ELF-1 (cell line): ENCODE data around the gene GPAM.
"Not testable (repeated sequence)": the region's sequence is repeated elsewhere in the genome, so short reads cannot be mapped to it uniquely, and the experiment has no call there.

Experiments used
- DNase-seq: peaks from one replicate; pipeline ENCODE4 v3.0.0-alpha.2; 2016; ENCODE audit warnings: low read depth, low spot score

The GPAM gene

GRCh38 chr10:112216966-112217365, 33.4 kb upstream of the GPAM start:
- no peak for DNase-seq

GRCh38 chr10:112216151-112216550, 32.6 kb upstream of the GPAM start:
- DNase-seq = no peak

GRCh38 chr10:112215342-112215774, 31.8 kb upstream of the GPAM start:
- no peak for DNase-seq

- no peak for DNase-seq
Observed at GRCh38 chr10:112214298-112214926, 30.8 kb upstream of the GPAM start.

- no peak for DNase-seq
Observed at GRCh38 chr10:112213836-112214235, 30.3 kb upstream of the GPAM start.

- no peak for DNase-seq
Observed at GRCh38 chr10:112213098-112213823, 29.7 kb upstream of the GPAM start.

- DNase-seq = no peak
Observed at GRCh38 chr10:112210666-112211065, 27.1 kb upstream of the GPAM start.

- peak; percentile 44 for DNase-seq
Observed at GRCh38 chr10:112209684-112210131, 26.1 kb upstream of the GPAM start.

GRCh38 chr10:112208997-112209396, 25.4 kb upstream of the GPAM start:
- DNase-seq = no peak

GRCh38 chr10:112208292-112208691, 24.7 kb upstream of the GPAM start:
- no peak for DNase-seq

- no peak for DNase-seq
Observed at GRCh38 chr10:112203328-112204076, 19.9 kb upstream of the GPAM start.

GRCh38 chr10:112202561-112203241, 19.1 kb upstream of the GPAM start:
- no peak for DNase-seq

- DNase-seq = no peak
Observed at GRCh38 chr10:112202076-112202475, 18.5 kb upstream of the GPAM start.

- no peak for DNase-seq
Observed at GRCh38 chr10:112201334-112201733, 17.8 kb upstream of the GPAM start.

GRCh38 chr10:112200259-112200658, 16.7 kb upstream of the GPAM start:
- not testable (repeated sequence) for DNase-seq

- not testable (repeated sequence) for DNase-seq
Observed at GRCh38 chr10:112197662-112198061, 14.1 kb upstream of the GPAM start.

GRCh38 chr10:112195224-112195623, 11.7 kb upstream of the GPAM start:
- no peak for DNase-seq

GRCh38 chr10:112191791-112192190, 8.2 kb upstream of the GPAM start:
- no peak for DNase-seq

GRCh38 chr10:112191041-112191590, 7.6 kb upstream of the GPAM start:
- no peak for DNase-seq

- DNase-seq = no peak
Observed at GRCh38 chr10:112189465-112189864, 5.9 kb upstream of the GPAM start.

GRCh38 chr10:112187527-112187926, 4.0 kb upstream of the GPAM start:
- DNase-seq = no peak

GRCh38 chr10:112185959-112186358, 2.4 kb upstream of the GPAM start:
- no peak for DNase-seq
